GM13976 (cell line): ENCODE data around the gene ITPK1.

ENCODE experiments used
- DNase-seq: peaks from one replicate; pipeline ENCODE4 v3.0.0; 2012; ENCODE audit warnings: low spot score
- in situ Hi-C: fragments of 300-500 bp; cut with MboI; formaldehyde crosslinking; loops from one replicate; pipeline ENCODE4 v1.12.0; 2022; ENCODE audit warnings: low sequenced_read_pairs, mixed read lengths, inconsistent platforms; ENCODE audit not compliant: unreplicated experiment
- TF ChIP-seq, protein P1 (sequence below): IDR thresholded peaks from 2 replicates; pipeline ENCODE4 v1.5.1; 2012; ENCODE audit warnings: borderline replicate concordance, mild to moderate bottlenecking; ENCODE audit not compliant: insufficient read depth; ENCODE audit errors: extremely low read depth, missing control alignments, control extremely low read depth

Gene ITPK1

DNA sequence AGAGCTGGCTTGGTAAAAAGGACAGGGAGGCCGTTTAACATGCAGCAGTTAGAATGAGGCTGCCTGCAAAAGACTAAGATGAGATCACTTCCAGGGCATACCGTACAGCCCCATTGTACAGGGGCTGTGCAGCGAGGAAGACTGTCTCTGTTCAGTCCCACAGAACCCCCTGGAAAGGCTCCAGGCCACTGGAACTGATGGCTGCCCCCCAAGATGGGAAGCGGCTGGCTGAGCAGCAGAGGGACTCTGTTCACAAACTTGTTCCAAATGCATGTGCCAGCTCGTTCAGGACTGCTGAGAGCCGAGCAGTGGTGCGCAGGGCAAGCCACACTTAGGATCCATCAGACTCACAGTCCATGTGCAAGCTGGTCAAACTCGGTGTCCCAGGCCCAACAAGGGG lies 109.9 kb downstream of the ITPK1 start:
- DNase-seq = no peak
- TF ChIP-seq, protein P1, sequence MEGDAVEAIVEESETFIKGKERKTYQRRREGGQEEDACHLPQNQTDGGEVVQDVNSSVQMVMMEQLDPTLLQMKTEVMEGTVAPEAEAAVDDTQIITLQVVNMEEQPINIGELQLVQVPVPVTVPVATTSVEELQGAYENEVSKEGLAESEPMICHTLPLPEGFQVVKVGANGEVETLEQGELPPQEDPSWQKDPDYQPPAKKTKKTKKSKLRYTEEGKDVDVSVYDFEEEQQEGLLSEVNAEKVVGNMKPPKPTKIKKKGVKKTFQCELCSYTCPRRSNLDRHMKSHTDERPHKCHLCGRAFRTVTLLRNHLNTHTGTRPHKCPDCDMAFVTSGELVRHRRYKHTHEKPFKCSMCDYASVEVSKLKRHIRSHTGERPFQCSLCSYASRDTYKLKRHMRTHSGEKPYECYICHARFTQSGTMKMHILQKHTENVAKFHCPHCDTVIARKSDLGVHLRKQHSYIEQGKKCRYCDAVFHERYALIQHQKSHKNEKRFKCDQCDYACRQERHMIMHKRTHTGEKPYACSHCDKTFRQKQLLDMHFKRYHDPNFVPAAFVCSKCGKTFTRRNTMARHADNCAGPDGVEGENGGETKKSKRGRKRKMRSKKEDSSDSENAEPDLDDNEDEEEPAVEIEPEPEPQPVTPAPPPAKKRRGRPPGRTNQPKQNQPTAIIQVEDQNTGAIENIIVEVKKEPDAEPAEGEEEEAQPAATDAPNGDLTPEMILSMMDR = no peak
- in situ Hi-C loops = no loop called here

DNA sequence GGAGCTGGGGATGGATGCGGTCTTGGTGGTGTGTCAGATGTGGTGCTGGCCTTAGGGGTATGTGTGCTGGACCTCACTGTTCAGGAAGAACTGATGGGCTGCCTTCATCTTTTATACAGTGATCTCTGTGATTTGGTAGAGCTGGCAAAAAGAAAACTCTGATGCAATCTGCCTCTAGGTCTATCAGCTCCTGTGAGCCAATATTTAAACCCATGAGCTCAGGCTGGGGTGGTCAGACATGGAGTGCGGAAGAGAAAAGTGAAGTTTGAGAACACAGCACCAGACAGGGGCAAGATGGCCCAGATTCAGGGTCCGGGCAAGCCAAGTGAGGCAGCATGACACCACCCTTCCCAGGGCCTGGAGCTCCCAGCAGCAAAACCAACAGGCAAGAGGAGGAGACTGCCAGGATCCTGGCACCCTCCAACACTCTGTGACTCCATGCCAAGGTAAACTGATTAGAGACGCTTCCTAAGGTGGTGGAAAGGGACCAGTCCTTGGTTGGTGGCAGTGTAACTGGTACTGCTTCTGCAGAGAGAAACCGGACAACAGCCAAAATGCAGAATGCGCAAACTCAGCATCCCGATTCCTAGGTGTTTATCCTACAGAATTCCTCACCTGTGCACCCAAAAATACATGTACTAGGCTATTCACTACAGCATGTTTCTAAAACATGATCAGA lies 110.5 kb downstream of the ITPK1 start:
- DNase-seq = no peak
- in situ Hi-C loops = no loop called here
- TF ChIP-seq, protein P1 = no peak

DNA sequence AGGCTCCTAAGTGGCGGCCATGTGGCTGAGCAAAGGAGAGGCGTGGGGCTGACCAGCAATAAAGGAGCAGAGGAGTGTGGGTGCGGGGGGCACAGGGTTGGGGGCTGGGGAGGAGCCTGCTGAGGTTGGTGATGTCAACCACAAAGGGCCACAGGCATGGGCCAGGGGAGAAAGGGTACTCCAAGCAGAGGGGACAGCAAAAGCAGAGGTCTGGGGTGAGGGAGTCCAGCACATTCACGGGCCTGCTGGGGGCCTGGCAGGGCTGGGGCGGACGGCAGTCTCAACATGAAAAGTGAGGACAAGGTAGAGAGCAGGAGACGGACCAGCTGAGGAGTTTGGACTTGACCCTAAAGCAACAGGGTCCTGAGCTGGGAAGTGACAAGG lies 111.0 kb downstream of the ITPK1 start:
- in situ Hi-C loops = no loop called here
- TF ChIP-seq, protein P1 = no peak
- no peak for DNase-seq

DNA sequence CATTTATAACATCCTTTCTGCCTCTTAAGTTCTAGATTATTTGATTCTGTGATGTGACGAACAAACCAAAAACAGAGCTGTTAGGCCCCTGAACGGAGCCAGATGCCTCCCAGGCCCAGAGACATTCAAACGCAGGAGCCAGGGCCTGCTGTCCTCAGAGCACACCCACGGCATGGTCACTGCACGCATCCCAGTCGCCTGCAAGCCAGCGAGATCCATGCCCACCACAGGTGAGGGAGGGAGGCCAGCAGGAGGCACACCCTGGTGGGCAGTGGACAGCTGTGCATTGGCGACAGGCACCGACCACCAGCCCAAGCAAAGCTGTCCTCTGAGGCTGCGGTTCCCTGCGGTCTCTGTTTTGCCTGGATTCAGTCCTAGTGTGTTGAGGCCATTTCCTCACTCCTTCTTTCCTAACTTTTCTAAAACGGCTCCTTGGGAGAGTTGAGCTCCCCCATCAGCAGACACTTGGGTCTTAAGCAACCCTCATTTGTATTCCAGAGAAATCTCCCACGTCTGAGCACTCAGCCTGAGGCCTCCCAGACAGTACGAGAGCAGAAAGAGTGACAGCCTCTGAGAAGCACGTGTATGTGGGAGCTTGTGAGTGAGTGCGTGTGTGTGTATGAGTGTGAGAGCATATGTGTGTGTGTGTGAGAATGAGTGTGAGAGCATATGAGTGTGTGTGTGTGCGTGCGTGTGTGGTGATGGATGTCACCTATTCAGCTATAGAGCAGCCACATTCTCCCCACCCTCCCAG lies 111.6 kb downstream of the ITPK1 start:
- in situ Hi-C loops = no loop called here

DNA sequence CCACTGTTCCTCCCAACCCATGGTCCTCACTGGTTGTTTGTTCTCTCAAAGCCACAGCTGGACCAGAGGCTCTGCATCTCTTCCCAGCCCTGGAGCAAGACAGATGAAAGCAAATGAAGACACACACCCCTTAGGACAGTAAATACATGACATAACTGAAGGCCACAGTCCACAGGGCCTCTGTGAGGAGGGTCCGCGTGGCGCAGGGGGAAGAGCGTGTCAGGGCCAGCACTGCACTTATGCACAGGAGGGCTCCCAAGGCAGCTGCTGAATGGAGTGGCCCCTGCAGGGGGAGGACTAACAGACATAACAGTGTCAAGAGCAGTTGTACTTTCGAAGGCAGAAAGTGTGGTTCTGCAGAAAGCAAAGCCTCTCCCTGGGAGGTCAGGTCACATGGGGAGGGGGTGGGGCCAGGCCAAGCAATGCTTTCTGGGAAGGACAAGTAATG lies 112.8 kb downstream of the ITPK1 start:
- in situ Hi-C loops = no loop called here
- TF ChIP-seq, protein P1 = no peak
- no peak for DNase-seq

More for the DNA sequence above, 111.6 kb downstream of the ITPK1 start:
- TF ChIP-seq, protein P1 = no peak
- no peak for DNase-seq

DNA sequence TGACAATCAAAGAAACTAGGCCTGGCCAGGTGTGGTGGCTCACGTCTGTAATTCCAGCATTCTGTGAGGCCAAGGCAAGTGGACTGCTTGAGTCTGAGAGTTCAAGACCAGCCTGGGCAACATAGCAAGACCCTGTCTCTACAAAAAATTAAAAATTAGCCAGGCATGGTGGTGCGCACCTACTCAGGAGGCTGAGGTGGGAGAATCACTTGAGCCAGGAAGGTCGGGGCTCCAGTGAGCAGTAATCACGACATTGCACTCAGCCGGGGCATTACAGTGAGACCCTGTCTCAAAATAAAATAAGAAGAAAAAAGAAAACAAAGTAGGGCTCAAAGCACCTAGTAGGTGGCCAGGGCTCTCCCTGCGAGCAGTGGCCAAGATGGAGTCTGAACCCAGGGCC lies 113.7 kb downstream of the ITPK1 start:
- no peak for DNase-seq
- TF ChIP-seq, protein P1 = no peak
- in situ Hi-C loops = no loop called here
